H1 (cell line): ENCODE data around the gene CFAP53. TPM values are rescaled to one million over a fixed set of nuclear protein-coding genes. Genes with fewer than 3 reads are reported as not detected.

Experiments used
- CTCF ChIA-PET: fragments of 300-600 bp; sonication (Branson Sonifier 250); formaldehyde crosslinking; loops from one replicate; lab custom pipeline; 2021; ENCODE audit not compliant: partially characterized antibody; lab: Charles Lee
- POLR2A ChIA-PET: fragments of 300-600 bp; sonication (Branson Sonifier 250); formaldehyde crosslinking; loops from one replicate; lab custom pipeline; 2021; ENCODE audit warnings: inconsistent platforms; ENCODE audit not compliant: partially characterized antibody; lab: Charles Lee
- DNase-seq, 2 experiments: peaks; one replicate each; pipeline versions ENCODE4 v3.0.0 to v3.0.0-alpha.2; 2010 to 2022; ENCODE audit warnings: low spot score in 2 of 2, low read depth in 1 of 2, mixed read lengths in 1 of 2
- FAIRE-seq: peaks from 2 replicates; lab custom pipeline; 2011; peaks lifted over from hg19 to GRCh38; lab: Jason Lieb, UNC
- H2AFZ ChIP-seq: 2 replicates; pipeline ENCODE4 v1.8.1; 2012; ENCODE audit warnings: low read length, inconsistent platforms
- H2AK5ac ChIP-seq: 2 replicates; pipeline ENCODE4 v1.6.1; 2013; ENCODE audit warnings: low read depth, low read length
- H2BK120ac ChIP-seq: replicated peaks from 2 replicates; pipeline ENCODE3; 2013; ENCODE audit warnings: low read depth, low read length, inconsistent platforms
- H2BK12ac ChIP-seq: 2 replicates; pipeline ENCODE4 v1.6.1; 2013; ENCODE audit warnings: low read depth, low read length
- H2BK15ac ChIP-seq: 2 replicates; pipeline ENCODE4 v1.6.1; 2013; ENCODE audit warnings: low read length
- H2BK20ac ChIP-seq: 2 replicates; pipeline ENCODE4 v1.6.1; 2013; ENCODE audit warnings: low read length
- H2BK5ac ChIP-seq: 2 replicates; pipeline ENCODE4 v1.6.1; 2013; ENCODE audit warnings: low read depth, low read length
- H3K14ac ChIP-seq: 2 replicates; pipeline ENCODE4 v1.6.1; 2013; ENCODE audit warnings: inconsistent platforms; ENCODE audit not compliant: insufficient read length
- H3K18ac ChIP-seq: 2 replicates; pipeline ENCODE4 v1.6.1; 2013; ENCODE audit warnings: low read length; ENCODE audit errors: extremely low read depth
- H3K23ac ChIP-seq: 2 replicates; pipeline ENCODE4 v1.6.1; 2013; ENCODE audit warnings: inconsistent platforms; ENCODE audit not compliant: insufficient read length
- H3K23me2 ChIP-seq: 2 replicates; pipeline ENCODE4 v1.6.1; 2013; ENCODE audit warnings: low read depth, low read length
- H3K27ac ChIP-seq: 2 replicates; pipeline ENCODE4 v1.6.1; 2011; ENCODE audit warnings: low read depth, low read length, inconsistent platforms
- H3K27me3 ChIP-seq, 4 experiments: replicated peaks in 1 of 4; 1 replicate in 1 of 4; 2 replicates in 3 of 4; pipeline versions ENCODE4 v1.6.1 to v1.8.1; 2011 to 2013; ENCODE audit warnings: low read length in 3 of 4, mild to moderate bottlenecking in 3 of 4, inconsistent platforms in 2 of 4, mixed read lengths in 2 of 4, moderate library complexity in 1 of 4; ENCODE audit not compliant: control insufficient read depth in 3 of 4, insufficient read depth in 3 of 4; ENCODE audit errors: extremely low read depth in 1 of 4
- H3K36me3 ChIP-seq, 4 experiments: 2 replicates each; pipeline versions ENCODE4 v1.6.1 to v1.8.1; 2011 to 2013; ENCODE audit warnings: mild to moderate bottlenecking in 4 of 4, low read length in 3 of 4, moderate library complexity in 2 of 4, control low read depth in 1 of 4, inconsistent platforms in 1 of 4; ENCODE audit not compliant: insufficient read depth in 4 of 4, control insufficient read depth in 2 of 4
- H3K4ac ChIP-seq: replicated peaks from 2 replicates; pipeline ENCODE3; 2013; ENCODE audit warnings: low read length, low read depth, mixed read lengths, inconsistent platforms; ENCODE audit not compliant: insufficient read length
- H3K4me1 ChIP-seq, 4 experiments: replicated peaks in 1 of 4; 1 replicate in 1 of 4; 2 replicates in 3 of 4; pipeline versions ENCODE4 v1.6.1 to v1.8.1; 2011 to 2013; ENCODE audit warnings: low read length in 3 of 4, inconsistent platforms in 2 of 4, mixed read lengths in 1 of 4; ENCODE audit not compliant: insufficient read depth in 4 of 4, control insufficient read depth in 3 of 4
- H3K4me2 ChIP-seq, 2 experiments: 2 replicates each; pipeline versions ENCODE4 v1.6.1 to v1.8.1; 2011 to 2013; ENCODE audit warnings: low read depth in 2 of 2, low read length in 2 of 2, control low read depth in 1 of 2, inconsistent platforms in 1 of 2, mild to moderate bottlenecking in 1 of 2; ENCODE audit not compliant: insufficient read depth in 1 of 2
- H3K4me3 ChIP-seq, 4 experiments: fragments of 200-600, 300-600 bp in 1 of 4; sonication (generic), shearing (Covaris generic), sonication (Bioruptor Twin) in 1 of 4; 2 replicates each; pipeline versions ENCODE4 v1.5.1 to v1.8.1; 2011 to 2016; ENCODE audit warnings: low read length in 4 of 4, low read depth in 3 of 4, control low read depth in 2 of 4, inconsistent platforms in 2 of 4, mild to moderate bottlenecking in 2 of 4, mixed read lengths in 1 of 4, moderate library complexity in 1 of 4; ENCODE audit not compliant: insufficient read depth in 2 of 4; ENCODE audit errors: extremely low read depth in 1 of 4
- H3K56ac ChIP-seq: replicated peaks from 2 replicates; pipeline ENCODE3; 2013; ENCODE audit warnings: low read depth, mild to moderate bottlenecking, mixed read lengths, low read length, inconsistent platforms; ENCODE audit not compliant: insufficient read length
- H3K79me1 ChIP-seq: 2 replicates; pipeline ENCODE4 v1.6.1; 2013; ENCODE audit warnings: low read depth, low read length, control low read depth
- H3K79me2 ChIP-seq, 2 experiments: 2 replicates each; pipeline versions ENCODE4 v1.6.1 to v1.8.1; 2012 to 2013; ENCODE audit warnings: low read length in 2 of 2, mild to moderate bottlenecking in 2 of 2, inconsistent platforms in 1 of 2; ENCODE audit not compliant: insufficient read depth in 2 of 2, control insufficient read depth in 1 of 2
- H3K9ac ChIP-seq, 4 experiments: replicated peaks in 1 of 4; 1 replicate in 1 of 4; 2 replicates in 3 of 4; pipeline versions ENCODE4 v1.6.1 to v1.8.1; 2011 to 2013; ENCODE audit warnings: low read depth in 3 of 4, low read length in 3 of 4, control low read depth in 2 of 4, mild to moderate bottlenecking in 2 of 4, moderate library complexity in 2 of 4, inconsistent platforms in 1 of 4; ENCODE audit errors: extremely low read depth in 1 of 4
- H3K9me3 ChIP-seq, 2 experiments: 2 replicates each; pipeline versions ENCODE4 v1.6.1 to v1.8.1; 2012 to 2013; ENCODE audit warnings: mild to moderate bottlenecking in 2 of 2, moderate library complexity in 2 of 2, control low read depth in 1 of 2, inconsistent platforms in 1 of 2, low read depth in 1 of 2, low read length in 1 of 2, mixed read lengths in 1 of 2; ENCODE audit not compliant: insufficient read depth in 2 of 2
- H4K20me1 ChIP-seq, 2 experiments: replicated peaks in 1 of 2; 2 replicates each; pipeline versions ENCODE3 to v1.8.1; 2011 to 2013; ENCODE audit warnings: inconsistent platforms in 2 of 2, low read length in 2 of 2, mild to moderate bottlenecking in 1 of 2; ENCODE audit not compliant: insufficient read depth in 2 of 2, control insufficient read depth in 1 of 2
- H4K5ac ChIP-seq: 2 replicates; pipeline ENCODE4 v1.6.1; 2013; ENCODE audit warnings: low read length, low read depth, mixed read lengths, inconsistent platforms; ENCODE audit not compliant: insufficient read length
- H4K8ac ChIP-seq: 2 replicates; pipeline ENCODE4 v1.8.0; 2013; ENCODE audit warnings: mild to moderate bottlenecking, moderate library complexity, low read length, inconsistent platforms; ENCODE audit not compliant: insufficient read depth; ENCODE audit errors: extremely low read depth
- H4K91ac ChIP-seq: replicated peaks from 2 replicates; pipeline ENCODE3; 2013; ENCODE audit warnings: low read length, mixed read lengths, inconsistent platforms; ENCODE audit not compliant: insufficient read length
- ASH2L ChIP-seq: fragments of 200-600, 300-600 bp; sonication (generic); IDR thresholded peaks from one replicate; pipeline ENCODE4 v1.7.1; 2017; ENCODE audit warnings: low read length
- BCL11A ChIP-seq, 2 experiments: IDR thresholded peaks; one replicate each; pipeline ENCODE4 v1.6.1; 2011; ENCODE audit warnings: low read depth in 2 of 2, low read length in 2 of 2, mild to moderate bottlenecking in 2 of 2
- CBX5 ChIP-seq: fragments of 300-800, 300-1000 bp; sonication (generic); IDR thresholded peaks from 2 replicates; pipeline ENCODE4 v1.7.1; 2016; ENCODE audit warnings: antibody characterized with exemption, low read length, low read depth
- CBX8 ChIP-seq: fragments of 300-800, 300-1000 bp; sonication (generic); IDR thresholded peaks from 2 replicates; pipeline ENCODE4 v1.7.1; 2016; ENCODE audit warnings: low read depth, low read length, borderline replicate concordance
- GABPA ChIP-seq: IDR thresholded peaks from 2 replicates; pipeline ENCODE4 v1.6.1; 2011; ENCODE audit warnings: mild to moderate bottlenecking, low read length, moderate library complexity, borderline replicate concordance; ENCODE audit not compliant: insufficient read depth
- NRF1 ChIP-seq: IDR thresholded peaks from 2 replicates; pipeline ENCODE4 v1.6.1; 2011; ENCODE audit warnings: mild to moderate bottlenecking, low read depth, low read length, improper control_type of control experiment
- PHF8 ChIP-seq: fragments of 200-600 bp; sonication (generic); conservative IDR thresholded peaks from 2 replicates; pipeline ENCODE4 v1.7.1; 2012; ENCODE audit warnings: low read depth, mild to moderate bottlenecking, inconsistent platforms, low read length, moderate library complexity
- POLR2A ChIP-seq, 2 experiments: IDR thresholded peaks; 1 replicate in 1 of 2; 2 replicates in 1 of 2; pipeline ENCODE4 v1.6.1; 2011; ENCODE audit warnings: low read depth in 2 of 2, low read length in 2 of 2, mild to moderate bottlenecking in 2 of 2; ENCODE audit errors: control extremely low read depth in 1 of 2
- TAF7 ChIP-seq: optimal IDR thresholded peaks from 2 replicates; pipeline ENCODE3; 2011; ENCODE audit warnings: low read depth, mild to moderate bottlenecking, inconsistent platforms, low read length, moderate library complexity, borderline replicate concordance
- TCF12 ChIP-seq: IDR thresholded peaks from 2 replicates; pipeline ENCODE4 v1.6.1; 2011; ENCODE audit warnings: low read depth, mild to moderate bottlenecking, low read length
- WGBS, 2 experiments: shearing (Covaris generic) in 1 of 2; methylation state at CpG; one replicate each; pipeline versions ENCODE4 v1.1.6 to v1.1.7; 2013 to 2015; ENCODE audit warnings: low lambda C conversion rate in 2 of 2, mixed read lengths in 2 of 2, inconsistent platforms in 1 of 2, low coverage in 1 of 2, missing lambda C conversion rate in 1 of 2; ENCODE audit not compliant: insufficient replicate concordance in 2 of 2, insufficient coverage in 1 of 2, insufficient read length in 1 of 2; ENCODE audit errors: extremely low coverage in 1 of 2, missing lambda C conversion rate in 1 of 2; 5-methylcytosine and 5-hydroxymethylcytosine counted together
- polyA plus RNA-seq, 7 experiments: library from polyadenylated mRNA; depleted of rRNA in 3 of 7; stranded (reverse) in 5 of 7; unstranded in 2 of 7; fragments of >200 nt in 5 of 7; fragments of 200-250 nt in 2 of 7; gene quantifications; 1 replicate in 5 of 7; 2 replicates in 1 of 7; 4 replicates in 1 of 7; pipeline versions ENCODE4 v1.2.1 to v1.2.3, GENCODE V29; 2011 to 2013; ENCODE audit warnings: missing spikeins in 2 of 7, mixed read lengths in 2 of 7
- total RNA-seq: library from RNA; stranded (reverse); fragmentation: NEBNext Ultra II Directional; extraction: Animal tissue kit (Norgen Biotek cat#: 25700); gene quantifications from 2 replicates; pipeline ENCODE4 v1.2.1, GENCODE V29; 2021
- TF ChIP-seq, protein P1 (sequence below), 3 experiments: IDR thresholded peaks; 1 replicate in 2 of 3; 2 replicates in 1 of 3; pipeline versions ENCODE4 v1.5.1 to v1.6.1; 2011; ENCODE audit warnings: low read length in 3 of 3, mild to moderate bottlenecking in 3 of 3, inconsistent platforms in 2 of 3, low read depth in 1 of 3, moderate library complexity in 1 of 3; ENCODE audit not compliant: insufficient read depth in 1 of 3; ENCODE audit errors: control extremely low read depth in 1 of 3

The CFAP53 gene
- total and polyA plus RNA-seq, 2 of the 8 experiments (the other 6 are each of a cell fraction or from before 2014, with no cell fraction given), result 0.08 to 0.30 TPM

DNA sequence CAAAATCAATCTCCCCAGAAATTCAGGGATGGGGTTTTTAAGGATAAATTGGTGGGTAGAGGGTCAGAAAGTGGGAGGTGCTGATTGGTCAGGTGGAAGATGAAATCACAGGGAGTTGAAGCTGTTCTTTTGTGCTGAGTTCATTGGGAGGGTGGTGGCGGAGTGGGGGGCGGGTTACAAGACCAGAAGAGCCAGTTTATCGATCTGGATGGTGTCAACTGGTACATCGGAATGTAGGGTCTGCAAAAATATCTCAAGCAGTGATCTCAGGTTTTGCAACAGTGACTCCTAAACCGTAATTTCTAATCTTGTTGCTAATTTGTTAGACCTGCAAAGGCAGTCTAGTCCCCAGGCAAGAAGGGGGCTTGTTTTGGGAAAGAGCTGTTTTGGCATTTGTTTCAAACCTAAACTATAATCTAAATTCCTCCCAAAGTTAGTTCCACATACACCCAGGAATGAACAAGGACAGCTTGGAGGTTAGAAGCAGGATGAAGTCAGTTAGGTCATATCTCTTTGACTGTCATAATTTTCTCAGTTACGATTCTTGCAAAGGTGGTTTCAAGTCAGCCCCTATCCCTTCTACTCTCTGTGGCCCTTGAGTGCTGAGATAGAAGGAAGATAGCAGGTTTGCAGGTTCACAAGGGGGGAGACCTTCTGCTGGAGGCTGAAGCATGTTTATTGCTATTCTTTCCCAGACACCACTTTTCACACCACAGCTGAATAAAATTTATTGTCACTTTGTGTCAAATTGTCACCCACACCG is 33.5 kb upstream of the CFAP53 start:
- CTCF ChIA-PET, result no interaction called here
- Histone ChIP-seq H3K27me3 (peaks cover 0 to 18% (median 10%) of the 10 kb centered on the region in 4 experiments; a peak in 5 of 7 replicates), H3K23me2 (peaks cover 2% of the 10 kb centered on the region; the same call in 1 of the 2 replicates), H3K23ac (no peak overlapping the region), H3K27ac (no peak overlapping the region), H2BK120ac (no peak overlapping the region), H4K5ac (no peak overlapping the region), H3K14ac (no peak overlapping the region), H2BK20ac (no peak overlapping the region), H3K79me2 (no peaks in the 10 kb centered on the region), H3K4me1 (no peaks in the 10 kb centered on the region; a peak in 1 of 7 replicates), H3K79me1 (no peaks in the 10 kb centered on the region), H2BK15ac (no peak overlapping the region), H4K91ac (no peak overlapping the region), H4K8ac (no peak overlapping the region), H2BK12ac (no peak overlapping the region), H3K36me3 (no peaks in the 10 kb centered on the region), H3K4me2 (no peak overlapping the region; a peak in 1 of 4 replicates), H3K18ac (no peak overlapping the region), H3K56ac (no peak overlapping the region), H3K9ac (no peak overlapping the region), H2AK5ac (no peak overlapping the region), H2BK5ac (no peak overlapping the region), H3K4ac (no peak overlapping the region), H2AFZ (no peak overlapping the region), H3K4me3 (no peak overlapping the region), H4K20me1 (no peaks in the 10 kb centered on the region), H3K9me3 (no peaks in the 10 kb centered on the region)
- FAIRE-seq (no peak), DNase-seq (no peak)
- 84% methylated on average over 7 of the region's 7 CpGs; no CpG with 5 or more reads in 1 of the 2 experiments for WGBS, 2 experiments
- POLR2A ChIA-PET, result no interaction called here
- TF ChIP-seq, protein P1, sequence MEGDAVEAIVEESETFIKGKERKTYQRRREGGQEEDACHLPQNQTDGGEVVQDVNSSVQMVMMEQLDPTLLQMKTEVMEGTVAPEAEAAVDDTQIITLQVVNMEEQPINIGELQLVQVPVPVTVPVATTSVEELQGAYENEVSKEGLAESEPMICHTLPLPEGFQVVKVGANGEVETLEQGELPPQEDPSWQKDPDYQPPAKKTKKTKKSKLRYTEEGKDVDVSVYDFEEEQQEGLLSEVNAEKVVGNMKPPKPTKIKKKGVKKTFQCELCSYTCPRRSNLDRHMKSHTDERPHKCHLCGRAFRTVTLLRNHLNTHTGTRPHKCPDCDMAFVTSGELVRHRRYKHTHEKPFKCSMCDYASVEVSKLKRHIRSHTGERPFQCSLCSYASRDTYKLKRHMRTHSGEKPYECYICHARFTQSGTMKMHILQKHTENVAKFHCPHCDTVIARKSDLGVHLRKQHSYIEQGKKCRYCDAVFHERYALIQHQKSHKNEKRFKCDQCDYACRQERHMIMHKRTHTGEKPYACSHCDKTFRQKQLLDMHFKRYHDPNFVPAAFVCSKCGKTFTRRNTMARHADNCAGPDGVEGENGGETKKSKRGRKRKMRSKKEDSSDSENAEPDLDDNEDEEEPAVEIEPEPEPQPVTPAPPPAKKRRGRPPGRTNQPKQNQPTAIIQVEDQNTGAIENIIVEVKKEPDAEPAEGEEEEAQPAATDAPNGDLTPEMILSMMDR (IDR thresholded peaks at IDR 0.05; ENCODE audit: control extremely low read depth in 1 of 3, insufficient read depth in 1 of 3, low read depth in 1 of 3, low read length in 3 of 3), result no peak
- TF ChIP-seq PHF8 (no peak), POLR2A (IDR thresholded peaks at IDR 0.05; ENCODE audit: control extremely low read depth in 1 of 2, low read depth in 2 of 2, low read length in 2 of 2) (no peak), TAF7 (no peak), BCL11A (IDR thresholded peaks at IDR 0.05; ENCODE audit: low read depth in 2 of 2, low read length in 2 of 2) (no peak), TCF12 (no peak), CBX5 (no peak), CBX8 (no peak), ASH2L (no peak), GABPA (no peak), NRF1 (no peak)
